Left colon (tissue), 2 donors: ENCODE data around the gene PKIB. TPM values are rescaled to one million over a fixed set of nuclear protein-coding genes. Genes with fewer than 3 reads are reported as not detected.
A peak's percentile ranks its signal among the peaks of the same experiment; 100 is the strongest.

Experiments used
- ATAC-seq: fragments of 200-7000 bp; cut with Tn5 transposase; one replicate; pipeline ENCODE4 v1.9.1; 2020; ENCODE audit warnings: mild to moderate bottlenecking, moderate library complexity
- DNase-seq, 2 donors: peaks; one replicate each; pipeline ENCODE4 v3.0.0-alpha.2; 2020
- intact Hi-C, 2 donors: fragments of 100-400 bp; cut with DNase I in 1 of 2; cut with micrococcal nuclease in 1 of 2; formaldehyde crosslinking; loops; one replicate each; pipeline versions ENCODE4 v1.11.2 to v1.14.0; 2022; cut with DNase I, micrococcal nuclease
- total RNA-seq, 2 donors: library from RNA; stranded (reverse); fragmentation: NEBNext Ultra II Directional; extraction: Animal tissue kit (Norgen Biotek cat#: 25700); gene quantifications; one replicate each; pipeline ENCODE4 v1.2.1, GENCODE V29; 2021
- donor health status: DM: no; HTN: no; CAD: no.
- donor health status: DM: yes; HTN: yes; CAD: no.

Gene PKIB
- total RNA-seq, 2 donors from 2014 or later = 140 to 169 TPM

GRCh38 chr6:122753688-122754056, 143.5 kb downstream of the PKIB start:
- DNase-seq = no peak
- no peak for ATAC-seq
- intact Hi-C loops = no loop called here

GRCh38 chr6:122754191-122754731, 144.1 kb downstream of the PKIB start:
- ATAC-seq = no peak
- intact Hi-C loops = no loop called here
- DNase-seq = no peak

- peak; percentile 62 for ATAC-seq
- DNase-seq = no peak
- intact Hi-C loops = no loop called here
These were observed 145.7 kb downstream of the PKIB start for GRCh38 chr6:122755901-122756300.

- ATAC-seq (no peak), DNase-seq (no peak)
These were observed 148.7 kb downstream of the PKIB start for GRCh38 chr6:122758927-122759334.

GRCh38 chr6:122760330-122760729, 150.1 kb downstream of the PKIB start:
- intact Hi-C loops = no loop called here
- ATAC-seq (no peak), DNase-seq (no peak)

More at GRCh38 chr6:122758927-122759334, 148.7 kb downstream of the PKIB start:
- intact Hi-C loops = no loop called here

GRCh38 chr6:122766256-122766655, 156.1 kb downstream of the PKIB start:
- intact Hi-C loops = no loop called here
- DNase-seq (no peak), ATAC-seq (no peak)

- ATAC-seq (peak; percentile 94), DNase-seq (no peak)
- intact Hi-C loops = no loop called here
These were observed 160.8 kb downstream of the PKIB start for GRCh38 chr6:122770835-122771601.

GRCh38 chr6:122772724-122773415, 162.7 kb downstream of the PKIB start:
- no peak for DNase-seq
- intact Hi-C loops = no loop called here

More at GRCh38 chr6:122772724-122773415, 162.7 kb downstream of the PKIB start:
- peak; percentile 38 for ATAC-seq

Other genes with a start within 250 kb of the PKIB start
- 1 to 10 TPM; 4.0 to 5.8 TPM for gene HSF2, start 210.8 kb upstream of the PKIB start, total RNA-seq
- 100 to 1,000 TPM in 1 of 2 donors, 10 to 100 TPM in 1; 90.9 to 144 TPM for gene SERINC1, start 138.6 kb upstream of the PKIB start, total RNA-seq
- not detected for gene FABP7, start 169.3 kb downstream of the PKIB start, total RNA-seq
- gene SMPDL3A, start 178.9 kb downstream of the PKIB start, total RNA-seq = 100 to 1,000 TPM; 129 to 186 TPM